ENCODE data around the gene OR51E2.
"Not testable (repeated sequence)": the region's sequence is repeated elsewhere in the genome, so short reads cannot be mapped to it uniquely, and the experiment has no call there.

OR51E2 gene, protein sequence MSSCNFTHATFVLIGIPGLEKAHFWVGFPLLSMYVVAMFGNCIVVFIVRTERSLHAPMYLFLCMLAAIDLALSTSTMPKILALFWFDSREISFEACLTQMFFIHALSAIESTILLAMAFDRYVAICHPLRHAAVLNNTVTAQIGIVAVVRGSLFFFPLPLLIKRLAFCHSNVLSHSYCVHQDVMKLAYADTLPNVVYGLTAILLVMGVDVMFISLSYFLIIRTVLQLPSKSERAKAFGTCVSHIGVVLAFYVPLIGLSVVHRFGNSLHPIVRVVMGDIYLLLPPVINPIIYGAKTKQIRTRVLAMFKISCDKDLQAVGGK

DNA sequence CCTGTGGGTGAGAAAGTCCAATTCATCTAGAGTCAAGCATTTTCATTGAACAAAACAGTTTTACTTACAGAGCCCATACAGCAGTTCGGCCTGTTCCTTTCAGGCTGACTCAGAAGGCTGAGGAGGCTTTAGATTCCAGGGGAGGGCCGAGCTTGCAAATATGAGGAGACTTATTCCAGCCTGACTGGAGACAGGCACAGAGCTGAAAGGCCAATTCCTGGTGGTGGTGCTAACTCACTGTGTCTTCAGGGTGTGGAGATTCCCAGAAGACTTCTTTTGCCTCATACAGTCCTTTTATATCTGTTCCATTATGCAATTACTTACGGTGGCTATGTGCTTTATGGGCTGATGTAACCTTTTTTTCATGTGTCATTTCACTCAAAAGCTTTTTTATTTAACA lies at the start of gene OR51E2:
OR51E2 (minus strand) TSS at position 269 of the 400 bp plus-strand sequence. CDS start 15,142 bp downstream, outside the sequence.
- TF ChIP-seq ZFX (IDR thresholded peaks at IDR 0.05; ENCODE audit: borderline replicate concordance), result no peak
- TF ChIP-seq, protein P1, sequence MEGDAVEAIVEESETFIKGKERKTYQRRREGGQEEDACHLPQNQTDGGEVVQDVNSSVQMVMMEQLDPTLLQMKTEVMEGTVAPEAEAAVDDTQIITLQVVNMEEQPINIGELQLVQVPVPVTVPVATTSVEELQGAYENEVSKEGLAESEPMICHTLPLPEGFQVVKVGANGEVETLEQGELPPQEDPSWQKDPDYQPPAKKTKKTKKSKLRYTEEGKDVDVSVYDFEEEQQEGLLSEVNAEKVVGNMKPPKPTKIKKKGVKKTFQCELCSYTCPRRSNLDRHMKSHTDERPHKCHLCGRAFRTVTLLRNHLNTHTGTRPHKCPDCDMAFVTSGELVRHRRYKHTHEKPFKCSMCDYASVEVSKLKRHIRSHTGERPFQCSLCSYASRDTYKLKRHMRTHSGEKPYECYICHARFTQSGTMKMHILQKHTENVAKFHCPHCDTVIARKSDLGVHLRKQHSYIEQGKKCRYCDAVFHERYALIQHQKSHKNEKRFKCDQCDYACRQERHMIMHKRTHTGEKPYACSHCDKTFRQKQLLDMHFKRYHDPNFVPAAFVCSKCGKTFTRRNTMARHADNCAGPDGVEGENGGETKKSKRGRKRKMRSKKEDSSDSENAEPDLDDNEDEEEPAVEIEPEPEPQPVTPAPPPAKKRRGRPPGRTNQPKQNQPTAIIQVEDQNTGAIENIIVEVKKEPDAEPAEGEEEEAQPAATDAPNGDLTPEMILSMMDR (IDR thresholded peaks at IDR 0.05), result no peak
- no peak within 1 kb of the TSS for H3K27ac ChIP-seq

DNA sequence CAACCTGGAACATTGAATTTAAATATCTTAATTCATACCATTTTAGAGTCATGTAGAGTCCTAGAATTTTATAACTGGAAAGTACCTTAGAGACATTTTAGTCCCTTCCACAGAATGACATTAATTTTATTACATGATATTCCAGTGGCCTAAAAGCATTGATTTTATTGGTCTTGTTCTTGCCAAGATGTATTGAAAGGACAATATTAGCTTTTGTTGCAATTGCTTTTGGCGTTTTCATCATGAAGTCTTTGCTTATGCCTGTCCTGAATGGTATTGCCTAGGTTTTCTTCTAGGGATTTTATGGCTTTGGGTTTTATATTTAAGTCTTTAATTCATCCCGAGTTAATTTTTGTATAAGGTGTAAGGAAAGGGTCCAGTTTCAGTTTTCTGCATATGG lies 43.1 kb upstream of the OR51E2 start:
- H3K27ac ChIP-seq, result no peak overlapping the region
- TF ChIP-seq ZFX (IDR thresholded peaks at IDR 0.05; ENCODE audit: borderline replicate concordance), result no peak
- TF ChIP-seq, protein P1 (IDR thresholded peaks at IDR 0.05), result no peak

DNA sequence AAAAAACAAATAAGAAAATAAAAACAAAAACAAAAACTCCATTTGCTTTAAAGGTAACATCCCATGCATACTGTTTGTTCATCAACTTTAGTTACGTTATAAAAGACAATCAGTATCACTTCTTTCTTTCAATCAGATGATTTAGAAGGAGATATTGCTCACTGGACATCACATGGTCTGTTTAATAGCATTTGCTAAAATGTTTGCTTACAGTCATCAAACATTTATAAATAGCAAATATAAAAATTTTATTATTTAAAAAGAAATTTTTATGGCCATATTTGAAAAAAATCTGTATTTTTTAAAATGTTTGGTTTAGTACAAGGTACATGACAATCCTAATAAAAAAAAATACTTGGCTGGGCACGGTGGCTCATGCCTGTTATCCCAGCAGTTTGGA lies 29.5 kb upstream of the OR51E2 start:
- peak overlapping the region; percentile 5; the same call in 1 of the 2 replicates for H3K27ac ChIP-seq
- TF ChIP-seq ZFX (IDR thresholded peaks at IDR 0.05; ENCODE audit: borderline replicate concordance), result no peak
- TF ChIP-seq, protein P1 (IDR thresholded peaks at IDR 0.05), result no peak

DNA sequence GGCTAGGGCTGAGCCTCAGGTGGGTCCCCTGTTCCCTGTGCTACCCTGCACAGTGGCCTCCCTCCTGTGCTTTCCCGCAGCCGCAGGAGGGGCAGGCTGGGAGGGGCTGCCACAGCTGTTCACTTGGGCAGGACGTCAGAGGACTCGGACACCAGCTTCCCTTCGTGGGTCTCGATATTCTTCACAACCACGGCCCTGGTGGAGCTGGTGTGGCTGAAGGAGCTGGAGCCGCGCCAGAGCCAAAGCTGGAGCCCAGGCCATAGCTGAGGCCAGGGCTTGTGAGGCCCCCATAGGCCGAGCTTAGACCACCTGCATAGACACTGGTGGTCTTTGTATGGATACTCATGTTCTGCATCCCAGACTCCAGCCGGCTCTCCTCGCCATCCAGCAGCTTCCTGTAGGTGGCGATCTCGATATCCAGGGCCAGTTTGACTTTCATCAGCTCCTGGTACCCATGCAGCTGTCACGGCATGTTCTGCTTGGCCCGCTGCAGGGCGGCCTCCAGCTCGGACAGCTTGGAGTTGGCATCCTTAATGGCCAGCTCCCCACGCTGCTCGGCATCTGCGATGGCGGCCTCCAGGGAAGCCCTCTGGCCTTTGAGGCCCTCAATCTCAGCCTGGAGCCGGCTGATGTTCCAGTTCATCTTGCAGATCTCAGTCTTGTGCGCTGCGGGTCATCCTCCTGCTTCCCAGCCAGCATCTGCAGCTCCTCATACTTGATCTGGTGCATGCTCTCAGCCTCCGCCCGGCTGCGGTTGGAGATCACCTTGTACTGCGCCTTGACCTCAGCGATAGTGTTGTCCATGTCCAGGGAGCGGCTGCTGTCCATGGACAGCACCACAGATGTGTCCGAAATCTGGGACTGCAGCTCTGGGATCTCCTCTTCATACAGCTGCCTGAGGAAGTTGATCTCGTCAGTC lies 25.2 kb upstream of the OR51E2 start:
- TF ChIP-seq, protein P1 (IDR thresholded peaks at IDR 0.05), result peak; percentile 29
- H3K27ac ChIP-seq, result not testable (repeated sequence)

DNA sequence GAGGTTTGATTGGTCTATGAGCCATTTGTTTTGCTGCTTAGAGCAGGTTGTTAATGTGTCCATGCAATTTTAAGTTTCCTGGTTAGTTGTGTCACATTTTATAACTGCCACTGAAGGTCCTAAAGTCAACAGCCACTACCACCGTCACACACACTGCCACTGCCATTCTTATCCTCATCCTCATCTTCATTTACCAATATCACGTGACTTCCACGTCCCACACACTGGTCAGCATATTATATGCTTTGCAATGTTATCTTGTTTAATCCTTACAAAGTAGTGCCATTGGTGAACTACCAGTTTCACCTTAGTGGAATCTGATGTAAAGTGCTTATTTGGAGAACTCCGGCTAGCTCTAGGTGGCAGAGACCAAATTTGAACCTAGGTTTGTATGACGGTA lies 16.6 kb upstream of the OR51E2 start:
- no peak overlapping the region for H3K27ac ChIP-seq
- TF ChIP-seq, protein P1 (IDR thresholded peaks at IDR 0.05), result no peak
- TF ChIP-seq ZFX (IDR thresholded peaks at IDR 0.05; ENCODE audit: borderline replicate concordance), result no peak

DNA sequence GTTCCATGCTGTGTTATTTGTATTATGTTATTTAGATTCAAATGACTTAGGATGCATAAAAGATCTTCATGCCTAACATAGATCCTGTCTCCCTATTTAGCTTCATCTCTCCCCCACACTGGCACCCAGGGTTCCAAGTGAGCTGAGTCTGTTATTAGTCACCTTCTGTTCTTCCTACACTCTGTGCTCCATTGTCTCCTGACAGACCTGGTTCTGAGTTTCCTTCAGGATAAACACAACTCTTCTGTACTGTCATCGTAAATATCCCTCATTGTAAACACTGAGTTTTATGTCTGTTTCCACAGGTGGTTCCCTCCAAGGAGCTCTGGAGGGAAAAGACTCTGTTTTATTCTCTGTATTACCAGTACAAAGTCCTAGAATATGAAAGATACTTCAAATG lies 15.6 kb upstream of the OR51E2 start:
- TF ChIP-seq, protein P1 (IDR thresholded peaks at IDR 0.05), result no peak
- no peak for TF ChIP-seq ZFX (IDR thresholded peaks at IDR 0.05; ENCODE audit: borderline replicate concordance)
- H3K27ac ChIP-seq, result no peak overlapping the region

Data from 22Rv1 (cell line).